Esophagus squamous epithelium (tissue), 4 donors: Measurements from ENCODE around the gene SLC12A4.

Experiments used
- POLR2A ChIP-seq, 4 donors: fragments of 450-650 bp; IDR thresholded peaks; one replicate each; pipeline ENCODE4 v1.6.1; 2017; ENCODE audit warnings: antibody characterized with exemption in 4 of 4, mild to moderate bottlenecking in 4 of 4, moderate library complexity in 3 of 4
- TF ChIP-seq, protein P1 (sequence below), 6 experiments: fragments of 450-650 bp in 4 of 6; fragments of 200-600 bp in 2 of 6; sonication (generic) in 2 of 6; IDR thresholded peaks; one replicate each; pipeline ENCODE4 v1.5.1; 2016 to 2019; ENCODE audit warnings: antibody characterized with exemption in 6 of 6, mild to moderate bottlenecking in 4 of 6, moderate library complexity in 4 of 6

GRCh38 chr16:67965668-67966548, 2.5 kb downstream of the SLC12A4 start:
- TF ChIP-seq, protein P1, sequence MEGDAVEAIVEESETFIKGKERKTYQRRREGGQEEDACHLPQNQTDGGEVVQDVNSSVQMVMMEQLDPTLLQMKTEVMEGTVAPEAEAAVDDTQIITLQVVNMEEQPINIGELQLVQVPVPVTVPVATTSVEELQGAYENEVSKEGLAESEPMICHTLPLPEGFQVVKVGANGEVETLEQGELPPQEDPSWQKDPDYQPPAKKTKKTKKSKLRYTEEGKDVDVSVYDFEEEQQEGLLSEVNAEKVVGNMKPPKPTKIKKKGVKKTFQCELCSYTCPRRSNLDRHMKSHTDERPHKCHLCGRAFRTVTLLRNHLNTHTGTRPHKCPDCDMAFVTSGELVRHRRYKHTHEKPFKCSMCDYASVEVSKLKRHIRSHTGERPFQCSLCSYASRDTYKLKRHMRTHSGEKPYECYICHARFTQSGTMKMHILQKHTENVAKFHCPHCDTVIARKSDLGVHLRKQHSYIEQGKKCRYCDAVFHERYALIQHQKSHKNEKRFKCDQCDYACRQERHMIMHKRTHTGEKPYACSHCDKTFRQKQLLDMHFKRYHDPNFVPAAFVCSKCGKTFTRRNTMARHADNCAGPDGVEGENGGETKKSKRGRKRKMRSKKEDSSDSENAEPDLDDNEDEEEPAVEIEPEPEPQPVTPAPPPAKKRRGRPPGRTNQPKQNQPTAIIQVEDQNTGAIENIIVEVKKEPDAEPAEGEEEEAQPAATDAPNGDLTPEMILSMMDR (IDR thresholded peaks at IDR 0.05): no peak
- TF ChIP-seq POLR2A (IDR thresholded peaks at IDR 0.05): no peak
